MV-4-11 (cell line): ENCODE measurements around the gene MOSMO.
A peak's percentile ranks its signal among the peaks of the same experiment; 100 is the strongest.
"Not testable (repeated sequence)": the region's sequence is repeated elsewhere in the genome, so short reads cannot be mapped to it uniquely, and the experiment has no call there.

ENCODE experiments used
- DNase-seq: peaks from one replicate; lab custom pipeline; 2025; lab: John Stamatoyannopoulos, UW

Gene MOSMO

GRCh38 chr16:22093331-22093730 lies 85.4 kb downstream of the MOSMO start:
- no peak for DNase-seq

DNA sequence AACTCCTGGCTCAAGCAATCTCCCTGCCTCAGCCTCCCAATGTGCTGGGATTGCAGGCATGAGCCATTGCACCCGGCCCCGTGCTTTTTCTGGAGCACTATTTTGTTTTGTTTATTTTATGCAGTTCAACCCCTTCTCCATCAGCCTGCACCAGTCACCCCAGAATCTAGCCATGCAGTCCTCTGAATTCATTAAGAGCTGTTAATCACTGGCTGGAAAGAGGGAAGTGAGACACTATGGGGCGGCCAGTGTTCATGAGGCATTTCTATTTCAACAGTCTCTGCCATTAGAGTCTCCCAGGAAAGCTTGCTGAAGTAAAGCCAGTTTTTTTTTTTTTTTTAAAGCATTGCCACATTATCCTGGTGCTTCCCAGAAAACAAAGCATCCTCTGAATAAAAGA lies 86.1 kb downstream of the MOSMO start:
- peak; percentile 67 for DNase-seq

DNA sequence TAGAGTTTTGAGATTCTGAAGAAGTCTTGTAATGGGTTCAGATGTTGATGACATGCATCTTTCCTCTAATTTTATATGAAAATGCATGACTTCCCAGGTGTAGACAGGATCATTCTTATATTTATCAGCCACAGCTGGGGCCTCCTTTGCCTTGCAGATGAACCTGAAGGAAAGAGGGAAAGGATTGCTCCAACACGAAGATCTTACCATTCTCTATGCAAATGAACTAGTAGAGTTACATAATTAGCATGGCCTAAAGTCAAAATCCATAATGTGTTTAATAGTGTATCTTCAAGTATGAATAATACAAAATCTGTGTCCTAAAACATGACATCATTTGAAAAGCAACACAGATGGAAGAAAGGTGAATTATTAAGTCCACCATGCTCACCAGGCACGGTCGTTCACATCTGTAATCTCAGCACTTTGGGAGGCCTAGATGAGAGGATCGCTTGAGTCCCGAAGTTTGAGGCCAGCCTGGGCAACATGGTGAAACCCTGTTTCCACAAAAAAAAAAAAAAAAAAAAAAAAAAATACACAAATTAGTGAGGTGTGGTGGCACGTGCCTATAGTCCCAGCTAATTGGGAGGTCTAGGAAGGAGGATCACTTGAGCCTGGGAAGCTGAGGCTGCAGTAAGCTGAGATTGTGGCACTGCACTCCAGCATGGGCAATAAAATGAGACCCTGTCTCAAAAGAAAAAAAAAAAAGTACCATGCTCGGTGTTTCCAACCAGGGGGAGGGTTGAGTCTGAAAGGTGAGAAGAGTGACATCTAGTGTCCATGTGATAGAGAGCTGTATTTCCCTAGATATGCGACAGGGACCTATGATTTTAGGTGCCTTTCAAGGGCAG lies 90.7 kb downstream of the MOSMO start:
- DNase-seq, result peak; percentile 40

- DNase-seq, result no peak
These were observed 91.5 kb downstream of the MOSMO start for GRCh38 chr16:22099256-22099975.

DNA sequence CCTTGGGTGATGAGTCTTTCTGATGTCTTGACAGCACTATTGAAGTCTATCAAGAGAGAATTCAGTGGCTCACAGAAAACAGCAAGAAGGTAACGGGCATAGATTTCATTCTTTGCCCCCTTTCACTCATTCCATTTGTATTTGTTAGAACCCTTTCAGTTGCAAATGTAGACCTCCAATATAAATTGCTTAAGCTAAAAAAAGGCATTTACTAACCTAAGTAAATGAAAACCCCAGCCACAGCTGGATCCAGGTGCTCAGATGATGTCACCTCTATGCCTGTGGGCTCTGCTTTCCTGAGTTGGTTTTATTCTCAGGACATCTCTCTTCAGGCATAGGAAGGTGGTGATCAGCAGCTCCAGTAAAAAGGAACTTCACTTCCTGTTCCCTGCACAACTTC lies 95.5 kb downstream of the MOSMO start:
- DNase-seq, result no peak

GRCh38 chr16:22109258-22109898 lies 101.5 kb downstream of the MOSMO start:
- no peak for DNase-seq

- not testable (repeated sequence) for DNase-seq
These were observed 103.7 kb downstream of the MOSMO start for GRCh38 chr16:22111629-22112028.

DNA sequence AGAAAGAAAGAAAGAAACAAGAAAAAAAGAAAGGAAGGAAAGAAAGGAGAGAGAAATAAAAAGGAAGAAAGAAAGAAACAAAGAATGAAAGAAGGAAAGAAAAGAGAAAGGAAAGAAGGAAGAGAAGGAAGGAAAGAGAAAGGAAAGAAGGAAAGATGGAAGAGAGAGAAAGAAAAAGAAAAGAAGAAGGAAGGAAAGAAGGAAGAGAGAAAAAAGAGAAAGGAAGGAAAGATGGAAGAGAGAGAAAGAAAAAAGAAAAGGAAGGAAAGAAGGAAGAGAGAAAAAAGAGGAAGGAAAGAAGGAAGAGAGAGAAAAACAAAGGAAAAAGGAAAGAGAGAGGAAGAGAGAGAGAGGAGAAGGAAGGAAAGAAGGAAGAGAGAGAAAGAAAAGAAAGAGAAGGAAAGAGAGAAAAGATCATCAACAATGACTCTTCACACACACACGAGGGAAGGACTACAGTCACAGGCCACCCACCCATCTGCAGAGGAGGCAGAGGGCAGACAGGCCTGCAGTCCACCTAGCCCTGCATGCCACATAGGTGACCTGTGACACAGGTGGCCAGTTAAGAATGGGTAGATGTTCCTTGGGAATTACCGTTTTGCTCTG lies 108.3 kb downstream of the MOSMO start:
- no peak for DNase-seq

DNA sequence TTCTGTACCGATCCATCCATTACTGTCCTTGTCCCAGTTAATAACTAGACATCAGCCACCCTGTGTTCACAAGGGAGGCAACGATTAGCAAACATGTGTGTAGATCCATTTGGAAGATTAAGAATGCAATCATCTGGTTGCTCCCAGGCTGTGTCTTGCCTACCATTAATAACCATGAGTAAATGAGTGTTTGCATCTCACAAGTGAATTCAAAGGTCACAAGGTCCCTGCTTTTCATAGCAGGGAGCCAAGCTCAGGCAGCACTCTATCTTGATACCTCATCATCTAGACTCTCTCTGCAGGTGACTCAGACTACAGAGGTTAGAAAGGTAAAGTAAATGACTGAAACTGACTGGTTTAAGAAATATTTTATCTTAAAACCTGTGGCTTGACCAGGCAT lies 109.7 kb downstream of the MOSMO start:
- no peak for DNase-seq

DNA sequence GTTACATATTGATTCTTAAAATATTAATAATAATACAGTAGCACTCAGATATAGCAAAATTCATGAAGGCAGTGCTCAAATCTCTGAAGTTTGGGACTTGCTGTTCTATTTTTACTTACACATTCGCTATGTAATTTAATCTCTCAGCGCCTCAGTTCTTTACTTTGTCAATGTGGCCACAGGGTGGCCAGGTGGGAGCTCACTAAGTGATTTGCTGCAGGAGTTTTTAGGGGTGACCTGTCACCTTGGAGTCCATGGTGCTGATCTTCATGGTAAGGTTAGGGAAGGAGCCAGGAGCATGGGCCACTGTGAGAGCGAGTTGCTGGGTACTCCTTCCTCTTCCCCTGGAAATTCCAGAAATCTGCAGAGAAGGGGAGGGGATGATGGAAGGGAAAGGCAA lies 112.5 kb downstream of the MOSMO start:
- no peak for DNase-seq

DNA sequence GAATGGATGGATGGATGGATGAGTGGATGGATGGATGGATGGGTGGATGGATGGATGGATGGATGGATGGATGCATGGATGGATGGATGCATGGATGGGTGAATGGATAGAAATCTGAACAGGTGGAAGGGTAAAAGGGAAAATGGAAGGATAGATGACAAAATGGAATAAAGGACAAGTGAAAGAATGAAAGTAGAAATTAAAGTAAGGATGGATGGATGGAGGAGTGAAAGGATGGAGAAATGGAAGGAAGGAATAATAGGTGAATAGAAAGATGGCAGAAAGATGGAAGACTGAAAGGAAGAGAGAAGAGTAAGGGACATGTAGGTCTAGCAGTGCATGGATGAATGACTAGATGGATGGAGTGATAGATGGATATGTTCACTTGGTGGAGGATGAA lies 114.3 kb downstream of the MOSMO start:
- DNase-seq, result no peak

- DNase-seq, result peak; percentile 81
These were observed 115.2 kb downstream of the MOSMO start for GRCh38 chr16:22123146-22123545.

DNA sequence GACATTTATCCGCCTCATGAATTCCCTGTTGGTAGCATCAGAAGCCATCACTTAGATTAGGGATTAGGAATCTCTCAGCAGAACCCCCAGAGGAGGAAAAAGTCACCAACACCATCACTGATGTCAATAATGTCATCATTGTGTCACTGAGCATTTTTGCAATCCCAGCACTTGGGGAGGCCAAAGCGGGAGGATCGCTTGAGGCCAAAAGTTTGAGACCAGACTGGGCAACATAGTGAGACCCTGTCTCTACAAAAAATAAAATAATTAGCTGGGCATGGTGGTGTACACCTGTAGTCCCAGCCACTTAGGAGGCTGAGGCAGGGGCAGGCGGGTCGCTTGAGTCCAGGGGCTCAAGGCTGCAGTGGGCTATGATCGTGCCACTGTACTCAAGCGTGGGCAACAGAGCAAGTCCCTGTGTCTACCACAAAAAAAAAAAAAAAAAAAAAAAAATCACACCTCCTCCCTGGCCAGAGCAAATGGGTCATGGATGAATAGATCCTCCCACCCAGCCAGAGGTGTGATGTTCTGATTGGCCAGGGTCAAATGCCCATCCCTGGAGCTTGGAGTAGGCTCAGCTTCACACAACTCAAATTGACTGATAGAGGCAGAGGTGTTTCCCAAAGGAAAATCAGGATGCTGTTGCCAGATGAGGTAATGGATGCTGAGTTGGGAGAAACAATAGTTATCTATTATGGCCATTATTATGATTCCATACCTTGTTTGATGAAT lies 116.0 kb downstream of the MOSMO start:
- no peak for DNase-seq

DNA sequence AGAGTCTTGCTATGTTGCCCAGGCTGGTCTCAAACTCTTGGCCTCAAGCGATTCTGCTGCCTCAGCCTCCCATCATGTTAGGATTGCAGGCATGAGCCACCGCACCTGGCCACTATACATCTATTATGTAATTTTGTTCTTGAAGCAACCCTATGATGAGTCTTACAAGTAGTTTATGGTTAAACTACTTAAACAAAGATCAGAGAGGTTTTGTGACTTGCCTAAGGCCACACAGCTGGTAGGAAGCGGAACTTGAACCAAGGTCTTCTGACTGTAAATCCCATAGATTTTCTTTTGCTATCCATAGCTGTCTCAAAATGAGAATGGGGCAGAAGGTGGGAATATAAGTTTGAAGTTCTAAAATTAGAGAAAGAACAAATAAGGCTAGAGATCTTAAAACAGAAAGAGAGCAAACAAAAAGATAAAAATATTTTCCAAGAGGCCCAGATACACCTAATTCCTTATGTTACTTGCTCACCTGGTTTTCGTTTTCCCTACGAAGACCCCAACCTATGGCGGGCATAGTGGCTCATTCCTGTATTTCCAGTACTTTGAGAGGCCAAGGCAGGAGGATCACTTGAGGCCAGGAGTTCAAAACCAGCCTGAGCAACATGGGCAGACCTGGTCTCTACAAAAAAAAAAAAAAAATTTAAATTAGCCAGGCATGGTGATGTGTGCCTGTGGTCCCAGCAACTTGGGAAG lies 116.8 kb downstream of the MOSMO start:
- no peak for DNase-seq

DNA sequence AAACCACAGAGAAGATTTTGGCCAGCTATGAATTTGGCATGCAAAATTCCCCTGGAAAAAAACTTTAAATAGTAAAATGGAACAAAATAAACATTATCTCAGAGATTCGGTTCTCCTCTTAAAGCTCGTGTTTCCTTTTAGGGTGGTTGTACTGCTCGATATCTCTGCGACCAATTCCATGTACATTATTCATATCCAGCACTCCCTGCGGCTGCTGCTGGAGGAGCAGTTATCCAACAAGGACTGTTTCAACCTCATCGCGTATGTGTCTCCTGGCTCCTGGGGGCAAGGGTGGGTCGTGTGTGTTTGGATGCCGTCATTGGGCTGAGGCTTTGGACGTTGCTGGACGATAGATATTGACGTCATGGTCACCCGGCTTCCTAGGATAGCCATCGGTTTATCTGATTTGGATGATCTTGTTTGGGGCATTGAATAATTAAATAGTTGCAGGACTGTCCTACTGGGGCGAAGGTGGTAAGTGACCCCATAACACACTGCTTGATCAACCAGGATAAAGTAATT lies 118.2 kb downstream of the MOSMO start:
- no peak for DNase-seq

GRCh38 chr16:22128537-22128936 lies 120.6 kb downstream of the MOSMO start:
- DNase-seq, result not testable (repeated sequence)

DNA sequence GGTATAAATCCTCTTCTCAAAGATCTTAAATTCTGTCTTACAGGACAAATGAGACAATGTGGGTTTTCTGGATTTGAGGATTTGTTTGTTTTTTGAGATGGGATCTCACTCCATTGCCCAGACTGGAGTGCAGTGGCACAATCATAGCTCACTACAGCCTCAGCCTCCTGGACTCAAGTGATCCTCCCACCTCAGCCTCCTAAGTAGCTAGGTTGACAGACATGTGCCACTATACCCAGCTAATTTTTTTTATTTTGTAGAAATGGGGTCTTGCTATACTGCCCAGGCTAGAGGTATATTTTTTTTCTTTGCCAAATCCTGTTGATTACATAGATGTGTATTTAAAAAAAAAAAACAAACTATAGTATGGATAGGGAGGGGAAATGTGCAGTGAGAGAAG lies 122.6 kb downstream of the MOSMO start:
- DNase-seq, result no peak

- no peak for DNase-seq
These were observed 124.9 kb downstream of the MOSMO start for GRCh38 chr16:22132801-22133200.
